CD14-positive monocyte (primary cell): Measurements from ENCODE around the gene CLEC2D. TPM values are rescaled to one million over a fixed set of nuclear protein-coding genes. Genes with fewer than 3 reads are reported as not detected.
"Not testable (repeated sequence)": the region's sequence is repeated elsewhere in the genome, so short reads cannot be mapped to it uniquely, and the experiment has no call there.

ENCODE experiments used
- DNase-seq, 3 donors: peaks; one replicate each; pipeline ENCODE4 v3.0.0-alpha.2; 2011 to 2022
- H2AFZ ChIP-seq: 2 replicates; pipeline ENCODE4 v1.6.0; 2012; ENCODE audit warnings: mild to moderate bottlenecking, low read depth, low read length, inconsistent platforms; ENCODE audit not compliant: insufficient read depth, poor library complexity, severe bottlenecking
- H3K27ac ChIP-seq, 2 donors: 1 replicate in 1 of 2; 2 replicates in 1 of 2; pipeline ENCODE4 v1.5.1; 2012 to 2013; ENCODE audit warnings: low read length in 2 of 2, control low read depth in 1 of 2, inconsistent platforms in 1 of 2, low read depth in 1 of 2, mild to moderate bottlenecking in 1 of 2
- H3K27me3 ChIP-seq, 2 donors: one replicate each; pipeline versions ENCODE4 v1.6.0 to v1.6.1; 2011 to 2013; ENCODE audit warnings: low read length in 2 of 2; ENCODE audit not compliant: control insufficient read depth in 2 of 2, insufficient read depth in 2 of 2
- H3K36me3 ChIP-seq, 2 donors: replicated peaks in 1 of 2; 1 replicate in 1 of 2; 2 replicates in 1 of 2; pipeline versions ENCODE4 v1.5.1 to v1.6.1; 2012 to 2013; ENCODE audit warnings: low read length in 2 of 2, control low read depth in 1 of 2, inconsistent platforms in 1 of 2, mild to moderate bottlenecking in 1 of 2; ENCODE audit not compliant: insufficient read depth in 2 of 2, control insufficient read depth in 1 of 2
- H3K4me1 ChIP-seq, 2 donors: 1 replicate in 1 of 2; 2 replicates in 1 of 2; pipeline versions ENCODE4 v1.5.1 to v1.6.1; 2012 to 2013; ENCODE audit warnings: low read length in 2 of 2, control low read depth in 1 of 2, inconsistent platforms in 1 of 2, mild to moderate bottlenecking in 1 of 2, moderate library complexity in 1 of 2; ENCODE audit not compliant: insufficient read depth in 2 of 2, control insufficient read depth in 1 of 2
- H3K4me2 ChIP-seq: replicated peaks from 2 replicates; pipeline ENCODE3; 2012; ENCODE audit warnings: low read length, moderate library complexity, mild to moderate bottlenecking; ENCODE audit not compliant: poor library complexity, severe bottlenecking; ENCODE audit errors: extremely low read depth
- H3K4me3 ChIP-seq, 3 experiments: fragments of 200-600 bp in 1 of 3; sonication (generic) in 1 of 3; replicated peaks in 1 of 3; 1 replicate in 2 of 3; 2 replicates in 1 of 3; pipeline ENCODE4 v1.5.1; 2011 to 2013; ENCODE audit warnings: low read length in 3 of 3, mild to moderate bottlenecking in 3 of 3, control low read depth in 2 of 3, low read depth in 2 of 3, inconsistent platforms in 1 of 3, moderate library complexity in 1 of 3
- H3K79me2 ChIP-seq: 2 replicates; pipeline ENCODE4 v1.6.0; 2012; ENCODE audit warnings: mild to moderate bottlenecking, control low read depth, inconsistent platforms, low read length, moderate library complexity; ENCODE audit not compliant: insufficient read depth
- H3K9ac ChIP-seq: 2 replicates; pipeline ENCODE4 v1.6.0; 2017; ENCODE audit warnings: low read length, mild to moderate bottlenecking; ENCODE audit not compliant: insufficient read depth, poor library complexity, severe bottlenecking
- H3K9me3 ChIP-seq, 2 donors: replicated peaks in 1 of 2; 1 replicate in 1 of 2; 2 replicates in 1 of 2; pipeline versions ENCODE4 v1.5.1 to v1.6.1; 2012 to 2013; ENCODE audit warnings: low read length in 2 of 2, control low read depth in 1 of 2; ENCODE audit not compliant: control insufficient read depth in 1 of 2, insufficient read depth in 1 of 2
- H4K20me1 ChIP-seq: 2 replicates; pipeline ENCODE4 v1.6.0; 2012; ENCODE audit warnings: mild to moderate bottlenecking, low read length, control low read depth, moderate library complexity; ENCODE audit not compliant: insufficient read depth
- H3K27ac Mint-ChIP-seq, 7 donors: one replicate each; pipeline ENCODE4 v1.8.0; 2020; ENCODE audit warnings: mild to moderate bottlenecking in 7 of 7, mixed read lengths in 7 of 7, moderate library complexity in 6 of 7, inconsistent platforms in 2 of 7
- H3K27me3 Mint-ChIP-seq, 3 donors: one replicate each; pipeline ENCODE4 v1.8.0; 2021 to 2022; ENCODE audit warnings: low read depth in 3 of 3, mild to moderate bottlenecking in 3 of 3, mixed read lengths in 3 of 3, moderate library complexity in 3 of 3, inconsistent platforms in 1 of 3
- H3K36me3 Mint-ChIP-seq, 2 donors: one replicate each; pipeline ENCODE4 v1.8.0; 2020; ENCODE audit warnings: mixed read lengths in 2 of 2, inconsistent platforms in 1 of 2, mild to moderate bottlenecking in 1 of 2
- H3K4me1 Mint-ChIP-seq: one replicate; pipeline ENCODE4 v1.8.0; 2020; ENCODE audit warnings: mild to moderate bottlenecking, mixed read lengths
- H3K4me3 Mint-ChIP-seq, 2 donors: one replicate each; pipeline ENCODE4 v1.8.0; 2020; ENCODE audit warnings: mild to moderate bottlenecking in 2 of 2, mixed read lengths in 2 of 2, moderate library complexity in 1 of 2
- H3K9me3 Mint-ChIP-seq, 7 donors: one replicate each; pipeline ENCODE4 v1.8.0; 2020 to 2022; ENCODE audit warnings: mixed read lengths in 7 of 7, mild to moderate bottlenecking in 6 of 7, moderate library complexity in 6 of 7, inconsistent platforms in 2 of 7
- WGBS: methylation state at CpG from one replicate; pipeline ENCODE4 v1.1.5; 2013; ENCODE audit warnings: missing lambda C conversion rate; ENCODE audit not compliant: insufficient coverage; 5-methylcytosine and 5-hydroxymethylcytosine counted together
- intact Hi-C, 2 donors: fragments of 100-400 bp; cut with micrococcal nuclease; formaldehyde crosslinking; loops; one replicate each; pipeline versions ENCODE4 v1.15.0 to v1.15.1; 2023
- polyA plus RNA-seq, 3 donors: library from polyadenylated mRNA; depleted of rRNA in 1 of 3; unstranded in 2 of 3; stranded (reverse) in 1 of 3; fragments of 300-500 nt in 2 of 3; fragments of >200 nt in 1 of 3; fragmentation: Illumina TruSeq in 2 of 3; gene quantifications; 1 replicate in 2 of 3; 2 replicates in 1 of 3; pipeline ENCODE4 v1.2.3, GENCODE V29; 2012 to 2021
- TF ChIP-seq, protein P1 (sequence below): fragments of 200-600 bp; IDR thresholded peaks from one replicate; pipeline ENCODE4 v1.8.0; 2022; ENCODE audit warnings: antibody characterized with exemption, mild to moderate bottlenecking

The CLEC2D gene
- polyA plus RNA-seq, 3 donors: 2.5 to 26.9 (median 3.9) TPM

DNA sequence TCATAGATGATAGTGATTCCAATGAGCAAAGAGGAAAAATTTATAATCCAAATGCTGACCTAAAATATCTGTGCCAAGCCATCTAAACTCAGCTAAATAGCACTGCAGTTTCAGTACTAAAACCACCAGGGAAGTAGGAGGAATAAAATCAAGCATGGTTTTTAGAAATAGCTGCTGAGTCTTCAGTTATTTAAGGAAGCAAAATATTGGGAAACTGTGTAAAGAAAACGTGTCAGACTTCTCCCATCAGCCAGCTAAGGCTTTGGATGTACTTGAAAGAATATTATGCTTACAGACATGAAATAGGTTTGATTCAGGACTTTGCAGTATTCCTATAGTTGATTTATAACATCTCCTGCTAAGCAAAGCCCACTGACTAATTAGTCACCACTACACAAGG lies 24.7 kb downstream of the CLEC2D start:
- Histone ChIP-seq H3K9me3 (peaks cover 0 to 6% of the 10 kb centered on the region in 2 donors), H3K27ac (peak overlapping the region in 1 of 2 donors; percentile 25), H3K36me3 (peaks cover 29 to 57% of the 10 kb centered on the region in 2 donors), H3K4me3 (peak overlapping the region in 1 of 3 experiments; percentile 15), H3K4me1 (peaks cover 29 to 32% of the 10 kb centered on the region in 2 donors), H3K4me2 (peak overlapping the region; percentile 17), H2AFZ (no peak overlapping the region), H3K79me2 (no peaks in the 10 kb centered on the region), H4K20me1 (no peaks in the 10 kb centered on the region), H3K9ac (no peak overlapping the region), H3K27me3 (no peaks in the 10 kb centered on the region)
- WGBS: no CpG with 5 or more reads among the region's 1 CpG
- peaks cover 52 to 60% of the 10 kb centered on the region in 2 donors for H3K36me3 Mint-ChIP-seq
- H3K27me3 Mint-ChIP-seq: no peaks in the 10 kb centered on the region
- TF ChIP-seq, protein P1, sequence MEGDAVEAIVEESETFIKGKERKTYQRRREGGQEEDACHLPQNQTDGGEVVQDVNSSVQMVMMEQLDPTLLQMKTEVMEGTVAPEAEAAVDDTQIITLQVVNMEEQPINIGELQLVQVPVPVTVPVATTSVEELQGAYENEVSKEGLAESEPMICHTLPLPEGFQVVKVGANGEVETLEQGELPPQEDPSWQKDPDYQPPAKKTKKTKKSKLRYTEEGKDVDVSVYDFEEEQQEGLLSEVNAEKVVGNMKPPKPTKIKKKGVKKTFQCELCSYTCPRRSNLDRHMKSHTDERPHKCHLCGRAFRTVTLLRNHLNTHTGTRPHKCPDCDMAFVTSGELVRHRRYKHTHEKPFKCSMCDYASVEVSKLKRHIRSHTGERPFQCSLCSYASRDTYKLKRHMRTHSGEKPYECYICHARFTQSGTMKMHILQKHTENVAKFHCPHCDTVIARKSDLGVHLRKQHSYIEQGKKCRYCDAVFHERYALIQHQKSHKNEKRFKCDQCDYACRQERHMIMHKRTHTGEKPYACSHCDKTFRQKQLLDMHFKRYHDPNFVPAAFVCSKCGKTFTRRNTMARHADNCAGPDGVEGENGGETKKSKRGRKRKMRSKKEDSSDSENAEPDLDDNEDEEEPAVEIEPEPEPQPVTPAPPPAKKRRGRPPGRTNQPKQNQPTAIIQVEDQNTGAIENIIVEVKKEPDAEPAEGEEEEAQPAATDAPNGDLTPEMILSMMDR: no peak
- H3K9me3 Mint-ChIP-seq: peaks cover 4 to 15% (median 7%) of the 10 kb centered on the region in 7 donors
- peak in 2 of 3 donors; percentile 19 to 42 for DNase-seq
- peak overlapping the region in 1 of 7 donors; percentile 28 for H3K27ac Mint-ChIP-seq
- intact Hi-C loops: no loop called here
- peaks cover 43% of the 10 kb centered on the region for H3K4me1 Mint-ChIP-seq
- H3K4me3 Mint-ChIP-seq: no peak overlapping the region

DNA sequence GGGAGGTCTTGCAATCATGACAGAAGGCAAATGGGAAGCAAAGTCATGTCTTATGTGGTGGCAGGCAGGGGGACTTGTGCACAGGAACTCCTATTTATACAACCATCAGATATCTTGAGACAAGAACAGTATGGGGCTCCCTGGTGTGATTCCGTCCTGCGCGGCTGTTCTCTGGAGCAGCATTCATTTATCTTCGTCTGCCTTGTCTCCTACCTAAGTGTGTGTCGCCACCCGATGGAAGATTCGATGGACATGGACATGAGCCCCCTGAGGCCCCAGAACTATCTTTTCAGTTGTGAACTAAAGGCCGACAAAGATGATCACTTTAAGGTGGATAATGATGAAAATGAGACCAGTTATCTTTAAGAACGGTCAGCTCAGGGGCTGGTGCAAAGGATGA lies 25.6 kb downstream of the CLEC2D start:
- WGBS: 98% methylated on average over 5 of the region's 9 CpGs
- Mint-ChIP-seq H3K27ac (peak overlapping the region in 2 of 7 donors; percentile 30 to 71), H3K36me3 (peaks cover 43 to 51% of the 10 kb centered on the region in 2 donors), H3K4me1 (peaks cover 52% of the 10 kb centered on the region)
- H2AFZ ChIP-seq, H3K9me3 ChIP-seq, H3K9me3 Mint-ChIP-seq, H3K4me3 ChIP-seq, H3K27me3 Mint-ChIP-seq, DNase-seq, H3K27me3 ChIP-seq, H3K4me3 Mint-ChIP-seq, H4K20me1 ChIP-seq, H3K27ac ChIP-seq, intact Hi-C loops, H3K4me2 ChIP-seq, H3K79me2 ChIP-seq, H3K9ac ChIP-seq: not testable (repeated sequence)
- H3K4me1 ChIP-seq: peaks cover 37 to 41% of the 10 kb centered on the region in 2 donors
- peaks cover 22 to 48% of the 10 kb centered on the region in 2 donors for H3K36me3 ChIP-seq

DNA sequence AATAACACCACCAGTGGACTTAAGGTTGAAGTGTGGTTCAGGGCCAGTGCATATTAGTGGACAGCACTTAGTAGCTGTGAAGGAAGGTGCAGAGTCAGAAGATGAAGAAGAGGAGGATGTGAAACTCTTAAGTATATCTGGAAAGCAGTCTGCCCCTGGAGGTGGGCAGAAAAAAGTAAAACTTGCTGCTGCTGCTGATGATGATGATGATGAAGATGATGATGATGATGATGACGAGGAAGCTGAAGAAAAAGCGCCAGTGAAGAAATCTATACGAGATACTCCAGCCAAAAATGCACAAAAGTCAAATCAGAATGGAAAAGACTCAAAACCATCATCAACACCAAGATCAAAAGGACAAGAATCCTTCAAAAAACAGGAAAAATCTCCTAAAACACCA lies 26.1 kb downstream of the CLEC2D start:
- H3K9me3 ChIP-seq, intact Hi-C loops, H3K79me2 ChIP-seq, H4K20me1 ChIP-seq, H2AFZ ChIP-seq, H3K4me3 ChIP-seq, H3K27ac ChIP-seq, DNase-seq, H3K27me3 ChIP-seq, H3K4me2 ChIP-seq, H3K9me3 Mint-ChIP-seq, H3K27me3 Mint-ChIP-seq, H3K4me3 Mint-ChIP-seq, H3K9ac ChIP-seq: not testable (repeated sequence)
- Histone ChIP-seq H3K36me3 (peaks cover 17 to 43% of the 10 kb centered on the region in 2 donors), H3K4me1 (peaks cover 42 to 45% of the 10 kb centered on the region in 2 donors)
- peaks cover 41 to 49% of the 10 kb centered on the region in 2 donors for H3K36me3 Mint-ChIP-seq
- no CpG with 5 or more reads among the region's 3 CpGs for WGBS
- H3K4me1 Mint-ChIP-seq: peaks cover 57% of the 10 kb centered on the region
- peak overlapping the region in 2 of 7 donors; percentile 30 to 71 for H3K27ac Mint-ChIP-seq
